Stimulated activated CD8-positive, alpha-beta memory T cell treated with anti-CD3 and anti-CD28 coated beads, Interleukin-15, amount 100 ng/mL, for 4 hours (primary cell): Measurements from ENCODE around the gene RELL2.
A peak's percentile ranks its signal among the peaks of the same experiment; 100 is the strongest.
"Not testable (repeated sequence)": the region's sequence is repeated elsewhere in the genome, so short reads cannot be mapped to it uniquely, and the experiment has no call there.

Experiments used
- DNase-seq, 2 donors: peaks; one replicate each; pipeline ENCODE4 v3.0.0-alpha.2; 2020; ENCODE audit warnings: low read depth in 2 of 2

Gene RELL2

GRCh38 chr5:141636413-141637122 is at the start of gene RELL2, which contains the start of gene HDAC3:
TSS of gene RELL2 (plus strand) at chr5:141636997. CDS start at chr5:141638226, 1,229 bp downstream.
TSS of gene HDAC3 (minus strand) at chr5:141636849. CDS start at chr5:141636790, 59 bp downstream.
- DNase-seq = peak; percentile 83 to 89

- DNase-seq = no peak
These were observed 46.7 kb upstream of the RELL2 start for GRCh38 chr5:141590127-141590526.

GRCh38 chr5:141596867-141597266 is 39.9 kb upstream of the RELL2 start:
- no peak for DNase-seq

- DNase-seq = no peak
These were observed 39.4 kb upstream of the RELL2 start for GRCh38 chr5:141597394-141597793.

DNA sequence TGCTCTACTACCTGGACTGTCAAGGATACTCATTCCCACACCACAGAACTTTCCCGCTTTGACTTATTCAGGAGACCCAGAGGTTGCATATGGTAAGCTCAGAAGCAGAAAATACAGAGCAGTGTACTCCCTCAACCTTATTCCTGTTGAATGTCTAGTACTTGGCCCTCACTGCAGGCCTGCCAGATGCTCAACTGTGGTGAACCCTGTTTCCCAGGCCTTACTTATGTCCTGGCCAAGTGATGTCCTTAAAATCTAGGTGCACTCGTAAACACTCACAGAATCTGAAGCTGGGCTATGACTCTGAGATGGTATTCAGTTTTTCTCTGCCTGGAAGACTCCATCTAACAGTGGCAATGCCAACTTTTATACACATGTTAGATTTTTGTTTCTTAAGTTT is 39.0 kb upstream of the RELL2 start:
- no peak for DNase-seq

- no peak for DNase-seq
These were observed 38.1 kb upstream of the RELL2 start for GRCh38 chr5:141598391-141599345.

DNA sequence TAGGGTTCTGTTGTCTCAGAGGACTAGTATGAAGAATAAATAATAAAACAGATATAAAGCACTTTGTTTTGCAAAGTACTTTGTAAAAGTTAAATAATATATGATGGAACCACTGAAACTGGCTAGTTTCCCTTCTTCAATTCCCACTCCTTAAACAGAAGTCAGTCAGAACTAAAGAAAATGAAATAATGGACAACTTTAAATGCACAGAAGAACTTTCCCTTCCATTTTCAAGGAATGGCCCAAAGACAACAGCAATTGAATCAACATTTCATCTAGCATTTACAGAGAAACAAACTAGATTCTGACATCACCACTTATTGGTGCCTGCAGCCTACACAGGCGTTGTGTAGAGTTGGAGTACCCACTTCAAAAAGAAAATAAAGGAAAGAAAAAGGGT is 34.2 kb upstream of the RELL2 start:
- no peak for DNase-seq

DNA sequence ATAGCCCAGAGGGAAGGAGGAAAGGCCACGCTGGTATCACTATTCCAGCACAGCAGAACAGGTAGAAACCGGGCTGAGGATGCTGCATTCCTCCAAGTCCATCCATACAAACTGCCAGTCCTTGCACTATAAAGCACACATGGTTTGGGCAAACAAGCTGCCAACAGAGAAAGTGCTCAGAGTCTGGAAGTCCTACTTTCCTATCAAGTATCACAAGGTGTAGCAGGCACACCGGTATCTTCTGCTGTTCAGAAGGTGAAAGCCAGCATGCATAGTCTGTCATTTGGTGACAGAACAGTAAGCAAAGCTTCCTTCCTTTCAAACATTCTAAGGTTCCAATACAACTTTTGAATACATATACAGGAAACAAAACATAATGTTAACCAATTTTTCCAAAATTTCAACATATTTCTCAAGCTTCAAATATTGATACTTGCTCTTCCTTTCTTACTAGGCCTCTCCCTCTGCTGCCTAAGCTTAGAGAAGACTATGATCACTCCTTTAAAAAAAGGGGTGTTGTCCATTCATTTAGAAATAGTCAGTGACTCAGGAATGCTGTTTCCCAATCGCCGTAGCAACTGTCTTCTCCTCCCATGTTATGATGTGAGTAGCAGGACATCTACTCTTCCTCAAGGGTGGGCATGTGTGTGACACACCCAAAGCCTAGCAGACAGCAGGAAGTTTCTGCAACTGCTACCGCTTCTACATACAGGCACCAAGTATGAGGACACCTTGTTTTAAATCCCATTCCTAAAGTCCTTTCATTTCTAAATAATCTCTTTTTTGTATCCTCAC is 32.7 kb upstream of the RELL2 start:
- no peak for DNase-seq

DNA sequence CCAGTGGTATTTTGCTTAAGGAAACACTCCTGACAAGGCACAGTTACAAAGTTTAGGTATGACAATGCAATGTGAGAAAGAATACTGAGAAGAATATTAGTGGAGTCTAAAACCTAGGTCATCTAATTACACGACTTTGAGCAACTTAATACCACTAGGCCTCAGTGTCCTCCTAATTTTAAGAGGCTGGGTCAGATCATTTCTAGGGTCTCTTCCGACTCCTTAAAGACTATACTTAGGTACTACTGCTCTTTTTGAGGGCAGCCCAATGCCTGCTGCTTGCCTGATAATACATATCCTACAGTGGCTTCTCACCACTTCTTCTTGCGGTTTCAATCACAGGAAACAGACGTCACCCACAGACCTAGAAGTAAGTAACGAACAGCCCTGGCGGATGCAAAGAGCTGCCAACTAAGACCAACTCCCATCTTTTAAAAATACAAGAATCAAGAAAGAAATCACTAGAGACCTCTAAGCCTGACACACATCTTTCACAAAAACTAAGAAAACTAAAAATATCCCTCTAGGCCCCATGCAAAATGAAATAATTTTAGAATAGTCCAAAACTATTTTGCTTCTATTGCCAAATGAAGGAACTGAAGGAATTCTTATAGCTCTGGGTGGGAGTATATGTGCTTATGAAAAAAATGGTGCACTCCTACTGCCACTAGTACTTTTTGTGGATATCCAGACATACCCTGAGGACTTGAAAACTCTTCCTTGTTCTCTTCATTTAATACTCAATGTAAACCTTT is 31.1 kb upstream of the RELL2 start:
- DNase-seq = peak; percentile 20 to 69

- no peak for DNase-seq
These were observed 28.8 kb upstream of the RELL2 start for GRCh38 chr5:141608046-141608445.

DNA sequence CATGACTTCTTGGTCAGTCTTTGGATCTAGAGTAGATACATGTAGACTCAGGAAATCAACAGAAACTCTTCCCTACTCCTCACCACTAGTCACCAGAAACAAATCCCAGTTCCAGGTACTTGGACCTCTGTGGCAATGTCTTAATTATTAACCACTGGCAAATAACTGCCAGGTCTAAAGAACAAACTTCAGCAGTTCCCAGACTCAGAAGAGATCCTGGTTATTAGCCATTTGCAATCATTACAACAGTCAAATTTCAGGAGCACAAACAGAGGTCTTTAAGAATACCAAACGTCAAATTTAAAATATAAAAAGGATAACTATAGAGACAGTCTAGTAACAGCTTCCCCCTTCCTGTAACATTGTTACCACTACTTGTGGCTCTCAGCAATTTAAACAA is 28.2 kb upstream of the RELL2 start:
- no peak for DNase-seq

- DNase-seq = no peak
These were observed 27.8 kb upstream of the RELL2 start for GRCh38 chr5:141609044-141609443.

DNA sequence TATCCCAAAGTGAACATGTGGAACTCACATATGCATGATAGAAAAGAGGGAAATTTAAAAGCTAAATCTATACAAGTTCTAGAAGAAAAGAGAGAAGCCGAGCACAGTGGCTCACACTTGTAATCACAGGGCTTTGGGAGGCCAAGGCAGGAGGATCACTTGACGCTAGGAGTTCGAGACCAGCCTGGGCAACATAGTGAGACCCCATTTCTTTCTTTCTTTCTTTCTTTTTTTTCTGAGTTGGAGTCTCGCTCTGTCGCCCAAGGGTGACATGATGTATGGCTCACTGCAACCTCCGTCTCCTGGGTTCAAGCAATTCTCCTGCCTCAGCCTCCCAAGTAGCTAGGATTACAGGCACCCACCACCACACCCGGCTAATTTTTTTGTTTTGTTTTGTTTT is 26.9 kb upstream of the RELL2 start:
- DNase-seq = not testable (repeated sequence)

DNA sequence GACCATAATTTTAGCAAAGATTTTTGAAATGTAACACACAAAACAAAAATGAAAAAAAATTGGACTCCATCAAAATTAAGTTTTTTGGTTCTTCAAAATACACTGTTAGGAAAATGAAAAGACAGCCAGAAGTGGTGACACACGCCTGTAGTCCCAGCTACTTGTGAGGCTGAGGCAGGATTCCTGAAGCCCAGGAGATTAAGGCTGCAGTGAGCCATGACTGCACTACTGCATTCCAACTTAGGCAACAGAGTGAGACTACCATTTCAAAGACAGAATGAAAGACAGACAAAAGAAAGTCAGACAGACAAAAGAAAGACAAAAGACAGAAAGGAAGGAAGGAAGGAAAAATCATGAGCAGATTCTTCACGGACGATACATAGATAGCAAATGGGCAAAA is 25.5 kb upstream of the RELL2 start:
- no peak for DNase-seq

- DNase-seq = no peak
These were observed 23.5 kb upstream of the RELL2 start for GRCh38 chr5:141613344-141613743.

GRCh38 chr5:141615991-141616720 is 20.6 kb upstream of the RELL2 start:
- DNase-seq = no peak

DNA sequence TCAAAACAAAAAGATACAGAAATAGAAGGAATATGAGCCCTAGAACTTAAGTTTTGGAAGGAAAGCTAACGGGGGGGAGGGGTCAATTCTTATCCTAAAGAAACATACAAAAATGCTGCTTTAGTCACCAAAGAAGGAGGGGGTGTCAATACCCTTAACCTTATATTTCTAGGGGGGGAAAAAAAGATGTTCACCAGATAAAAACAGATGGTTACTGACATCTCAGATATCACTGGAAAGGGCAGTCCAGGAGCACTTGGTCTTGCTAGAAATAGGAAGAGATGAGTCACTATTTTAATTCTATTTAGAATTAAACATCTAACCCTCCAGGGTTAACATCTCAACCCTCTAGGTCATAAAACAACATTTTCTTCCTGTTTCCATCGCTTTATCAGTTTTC is 19.7 kb upstream of the RELL2 start:
- DNase-seq = no peak

DNA sequence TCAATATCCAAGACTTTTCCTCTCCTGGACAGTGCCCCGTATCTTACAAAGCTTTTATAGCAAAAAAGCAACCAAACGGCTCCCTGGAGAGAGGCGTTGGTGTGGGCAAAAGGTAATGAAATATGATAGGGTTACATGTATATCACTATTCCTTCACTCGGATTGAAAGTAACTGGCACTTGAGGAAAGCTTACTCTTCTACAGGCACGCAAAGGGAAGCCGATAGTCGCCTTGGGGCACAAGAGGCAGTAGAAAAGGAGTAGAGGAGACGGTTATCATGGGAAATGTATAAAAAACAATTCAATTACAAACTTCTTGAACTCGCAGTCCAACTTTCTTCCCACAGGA is 19.1 kb upstream of the RELL2 start:
- DNase-seq = no peak

DNA sequence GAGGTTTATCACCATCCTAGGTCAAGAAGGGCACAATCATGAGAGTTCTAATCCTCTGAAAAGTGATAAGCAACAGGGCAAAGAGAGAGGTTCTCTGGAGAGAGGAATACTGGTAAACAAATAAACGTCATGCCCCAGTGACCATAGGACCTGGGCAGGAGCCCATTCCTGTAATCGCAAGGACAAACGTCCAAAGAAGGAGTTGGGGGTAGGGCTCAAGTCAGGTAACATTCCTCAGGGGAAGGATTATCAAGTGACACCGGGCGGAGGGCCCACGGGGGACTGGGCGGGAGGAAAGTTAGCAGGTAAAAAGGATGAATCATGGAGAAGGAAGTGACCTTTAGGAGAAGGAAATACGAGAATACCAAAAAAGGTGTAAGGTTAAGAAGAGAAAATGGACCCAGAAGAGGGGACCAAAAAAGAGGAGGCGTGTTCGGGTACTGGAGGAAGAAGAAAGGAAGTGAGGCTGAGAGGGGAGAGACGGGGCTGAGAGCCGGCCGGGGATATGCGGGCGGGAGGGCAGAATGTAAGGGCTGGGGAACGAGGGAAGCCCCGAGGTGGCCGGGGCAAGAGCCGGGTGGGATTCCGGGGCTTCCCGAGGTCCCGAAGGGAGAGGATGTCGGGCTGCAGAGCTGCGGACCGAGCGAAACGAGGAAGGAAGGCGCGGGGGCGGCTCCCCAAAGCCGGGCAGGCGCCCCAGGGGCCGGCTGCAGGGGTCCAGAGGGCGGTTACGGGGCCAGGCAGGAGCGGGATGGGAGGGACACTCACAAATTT is 18.6 kb upstream of the RELL2 start:
- peak in 1 of 2 donors; percentile 15 for DNase-seq
